IPS-11a (cell line): Measurements from ENCODE around the gene ATXN1.

Experiments used
- H3K4me3 ChIP-seq: one replicate; pipeline ENCODE4 v1.5.1; 2013; ENCODE audit warnings: low read depth, low read length, control low read depth

The ATXN1 gene

GRCh38 chr6:16346831-16347230, 414.4 kb downstream of the ATXN1 start:
- no peak overlapping the region for H3K4me3 ChIP-seq

GRCh38 chr6:16345449-16346330, 415.6 kb downstream of the ATXN1 start:
- no peak overlapping the region for H3K4me3 ChIP-seq

DNA sequence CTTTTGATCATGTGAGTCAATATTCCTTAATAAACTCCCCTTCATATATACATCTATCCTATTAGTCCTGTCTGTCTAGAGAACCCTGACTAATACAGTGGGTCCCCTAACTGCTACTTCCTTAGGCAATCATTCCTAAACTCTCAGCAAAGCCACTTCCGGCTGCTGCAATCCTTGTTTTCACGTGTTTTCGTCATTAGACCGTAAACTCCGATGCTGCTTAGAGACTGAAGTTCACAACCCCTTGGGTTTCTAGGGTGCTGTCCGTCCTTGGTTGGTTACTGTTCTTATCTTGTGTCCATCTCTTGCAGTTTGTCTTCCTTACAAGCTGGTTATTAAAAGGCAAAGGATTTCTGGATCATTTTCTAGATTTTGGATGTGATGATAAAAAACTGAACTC, 416.5 kb downstream of the ATXN1 start:
- no peak overlapping the region for H3K4me3 ChIP-seq

DNA sequence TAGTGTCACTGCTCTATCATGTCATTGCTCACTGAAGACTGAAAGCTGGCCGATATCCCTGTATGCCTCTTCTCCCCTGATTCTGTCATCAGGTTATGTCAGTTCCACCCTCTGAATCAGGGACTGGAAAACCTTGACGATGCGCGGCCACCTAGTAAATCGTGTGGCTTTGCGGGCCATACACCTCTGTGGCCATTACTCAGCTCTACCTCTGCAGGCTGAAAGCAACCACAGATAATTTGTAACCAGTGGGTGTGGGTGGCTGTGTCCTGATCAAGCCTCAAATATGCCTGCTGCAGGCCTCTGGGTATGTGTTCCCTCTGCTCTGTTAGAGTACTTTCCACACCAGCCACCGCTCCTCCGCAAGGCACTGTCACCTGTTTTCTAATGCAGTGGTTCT, 417.7 kb downstream of the ATXN1 start:
- H3K4me3 ChIP-seq: no peak overlapping the region

DNA sequence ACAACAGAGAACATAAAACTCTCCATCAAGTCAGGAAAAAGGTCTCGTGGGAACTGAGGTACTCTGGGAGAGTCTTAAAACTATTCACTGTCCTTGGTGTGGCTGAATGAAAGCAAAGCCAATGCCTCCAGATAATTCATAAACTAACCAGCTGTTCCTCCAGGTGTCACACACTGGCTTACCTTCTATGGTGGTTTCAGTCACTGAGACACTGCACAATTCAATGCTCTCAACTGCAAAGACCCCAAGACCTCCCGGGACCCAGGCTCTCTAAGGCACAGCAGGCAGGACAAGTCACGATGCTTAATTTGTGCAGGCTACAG, 422.0 kb downstream of the ATXN1 start:
- H3K4me3 ChIP-seq: no peak overlapping the region

- no peak overlapping the region for H3K4me3 ChIP-seq
Measured at GRCh38 chr6:16338577-16339264, 422.5 kb downstream of the ATXN1 start.

DNA sequence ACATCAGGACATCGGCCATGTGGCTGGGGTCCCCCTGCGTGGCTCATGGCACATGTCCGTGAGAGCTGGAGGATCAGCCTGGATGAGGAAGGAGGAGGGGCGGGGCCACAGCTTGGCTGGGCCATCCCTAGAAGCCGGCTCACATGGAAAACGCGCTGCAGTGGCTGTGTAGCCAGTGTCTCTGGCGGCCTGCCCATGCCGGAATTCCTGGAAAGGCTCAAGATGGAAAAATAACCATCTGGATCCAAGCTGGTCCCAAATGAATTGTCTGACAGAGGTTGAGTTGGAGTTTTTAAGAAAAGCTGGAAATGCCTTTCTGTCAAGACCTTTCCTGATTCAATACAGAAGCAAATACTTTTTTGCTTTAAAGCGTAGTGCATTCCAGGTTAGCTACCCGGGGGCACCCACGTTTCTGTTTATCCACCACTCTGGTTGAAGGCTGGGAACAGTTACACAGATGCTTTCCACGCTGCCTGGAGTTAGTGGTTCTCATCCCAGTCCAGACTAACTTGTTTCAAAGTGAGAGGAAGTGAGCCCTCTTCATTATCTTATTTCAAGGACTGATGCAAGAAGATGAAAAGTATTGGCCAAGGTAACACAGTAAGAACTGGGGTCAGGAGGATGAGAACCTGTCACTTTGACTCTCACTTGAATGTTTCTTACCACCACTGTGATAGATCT, 423.8 kb downstream of the ATXN1 start:
- no peak overlapping the region for H3K4me3 ChIP-seq

DNA sequence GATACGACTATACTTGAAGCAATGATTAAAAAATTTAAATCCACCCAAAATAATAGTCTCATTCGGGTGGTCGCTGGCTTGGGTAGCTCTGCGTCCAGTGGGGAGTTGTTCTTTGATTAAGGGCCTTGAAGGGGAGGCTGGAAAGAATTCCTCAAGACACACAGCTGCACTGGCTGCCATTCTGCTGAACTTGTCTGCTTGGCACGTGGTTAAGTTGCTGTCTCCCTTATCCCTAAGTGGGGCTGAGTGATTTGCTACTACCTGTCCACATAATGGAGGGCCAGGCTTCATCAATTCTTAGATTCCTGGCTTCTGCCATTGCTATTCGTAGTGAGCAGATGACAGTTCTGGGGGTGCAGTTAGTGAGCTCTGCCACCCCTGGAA, 424.4 kb downstream of the ATXN1 start:
- H3K4me3 ChIP-seq: no peak overlapping the region

DNA sequence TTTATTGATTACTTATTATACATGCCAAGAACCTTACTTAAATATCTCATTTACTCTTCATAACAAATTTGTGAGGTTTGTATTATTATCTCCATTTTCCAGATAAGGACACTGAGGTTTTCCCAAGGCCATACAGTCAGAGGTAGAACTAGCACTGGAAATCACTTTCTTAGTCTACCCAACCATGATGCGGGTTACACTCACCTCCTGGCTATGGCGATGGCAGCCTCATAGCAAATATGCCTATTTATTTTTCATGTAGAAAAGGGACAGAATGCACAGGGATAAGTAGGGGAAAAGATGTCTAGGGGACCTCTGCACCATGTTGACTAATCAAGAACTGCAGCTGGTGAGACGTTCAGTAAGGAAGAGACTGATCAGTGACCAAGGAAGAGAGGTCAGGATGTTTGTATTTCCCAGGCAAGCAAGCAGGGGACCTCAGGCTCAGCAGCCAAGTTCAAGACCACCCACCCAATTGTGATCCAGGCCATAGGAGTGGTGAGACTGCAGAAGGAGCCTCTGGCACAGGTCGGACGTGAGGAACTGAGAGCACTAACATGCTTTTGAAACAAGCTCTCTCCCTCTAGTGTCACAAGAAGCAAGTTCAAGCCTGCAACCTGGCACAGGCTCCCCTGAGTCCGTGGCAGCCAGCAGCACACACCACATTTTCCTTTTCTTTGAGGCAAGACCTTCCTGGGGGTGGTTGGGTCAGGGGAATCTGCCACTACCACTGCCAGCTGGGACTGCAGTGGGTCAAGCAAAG, 425.0 kb downstream of the ATXN1 start:
- H3K4me3 ChIP-seq: no peak overlapping the region

DNA sequence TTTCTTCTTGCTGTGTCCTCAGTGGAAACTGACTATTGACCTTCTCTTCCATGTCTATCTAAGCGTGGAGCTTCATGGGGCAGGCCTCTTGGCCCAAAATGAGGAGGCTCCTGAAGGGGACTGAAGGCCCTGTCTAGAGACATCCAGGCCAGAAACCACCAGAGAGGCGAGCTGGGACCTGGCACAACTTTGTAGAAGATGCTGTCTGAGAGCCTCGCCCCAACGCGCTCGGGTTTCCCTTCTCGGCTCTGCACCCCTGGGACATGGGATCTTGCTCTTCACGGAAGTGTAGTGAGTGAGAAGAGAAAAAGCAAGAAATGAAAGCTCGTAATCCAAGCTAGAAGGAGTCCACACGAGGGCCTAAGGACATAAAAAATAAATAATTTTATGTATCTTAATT, 426.1 kb downstream of the ATXN1 start:
- H3K4me3 ChIP-seq: no peak overlapping the region

DNA sequence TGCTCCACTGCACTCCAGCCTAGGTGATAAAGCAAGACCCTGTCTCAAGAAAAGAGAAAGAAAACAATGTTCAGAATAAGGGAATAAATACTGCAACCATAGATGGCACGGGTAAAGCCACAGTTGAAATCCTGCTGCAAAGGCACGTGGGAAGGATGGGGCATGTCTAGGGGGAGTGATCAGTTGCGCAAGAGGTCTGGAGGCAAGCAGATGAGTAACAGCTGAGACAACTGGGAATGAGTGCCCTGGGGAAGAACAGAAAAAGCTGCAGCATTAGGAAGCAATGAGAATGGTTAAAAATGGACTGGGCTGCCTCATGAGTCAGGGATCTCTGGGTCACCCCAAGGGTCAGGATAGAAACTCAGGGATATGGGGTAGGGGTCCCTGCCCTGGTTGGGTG, 426.6 kb downstream of the ATXN1 start:
- no peak overlapping the region for H3K4me3 ChIP-seq

- no peak overlapping the region for H3K4me3 ChIP-seq
Measured at GRCh38 chr6:16333580-16333979, 427.7 kb downstream of the ATXN1 start.

DNA sequence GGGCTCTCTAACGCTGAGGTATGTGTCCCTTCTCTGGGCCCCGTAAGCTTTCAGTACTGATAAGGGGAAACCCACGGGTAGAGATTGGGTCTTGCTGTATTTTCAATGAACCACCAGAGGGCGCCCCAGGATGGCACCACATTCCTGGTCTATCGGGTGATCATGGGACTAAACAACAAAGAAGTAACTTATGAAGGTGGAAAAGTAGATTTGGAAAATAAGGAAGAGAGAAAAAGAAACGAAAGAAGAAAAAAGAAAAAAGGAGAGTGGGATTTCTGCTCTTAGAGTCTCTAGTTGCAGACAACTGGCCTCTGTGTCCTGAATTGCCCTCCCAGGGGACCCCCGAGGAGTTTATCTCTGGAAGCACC, 429.1 kb downstream of the ATXN1 start:
- H3K4me3 ChIP-seq: no peak overlapping the region

DNA sequence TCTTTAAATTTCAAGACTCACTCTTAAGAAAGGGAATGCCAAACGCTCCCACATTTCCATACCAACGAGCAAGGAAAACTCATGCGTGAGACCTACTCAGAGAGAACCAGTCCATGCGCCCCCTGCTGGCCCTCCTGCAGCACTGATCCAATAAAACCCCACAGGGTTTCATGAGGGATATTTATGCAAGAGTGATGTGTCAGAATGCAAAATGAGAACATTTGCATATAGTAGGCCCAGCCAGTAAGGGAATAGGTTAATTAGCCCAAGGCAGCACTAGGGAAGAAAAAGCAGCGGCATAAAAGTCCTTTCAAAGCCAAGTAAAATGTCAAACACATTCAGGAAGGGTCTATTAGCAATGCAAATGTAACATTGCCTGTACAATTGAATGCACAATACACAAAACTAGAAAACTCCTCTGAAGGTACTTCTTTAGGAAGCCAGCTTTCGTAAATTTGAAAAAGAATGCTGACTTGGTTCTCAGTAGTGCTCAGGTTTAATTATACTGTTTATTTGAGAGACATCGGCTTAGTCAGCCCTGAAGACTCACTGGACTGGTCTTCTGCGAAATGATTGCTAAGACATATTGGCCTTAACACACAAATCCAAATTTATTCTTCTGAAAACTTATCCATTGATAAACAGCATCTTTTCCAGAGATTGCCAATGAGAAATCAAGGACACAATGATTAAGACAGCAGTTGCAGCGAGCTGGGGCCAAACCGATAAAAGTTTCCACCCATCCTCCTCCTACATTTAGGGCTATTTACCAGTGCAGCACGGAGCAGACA, 429.7 kb downstream of the ATXN1 start:
- no peak overlapping the region for H3K4me3 ChIP-seq

- H3K4me3 ChIP-seq: no peak overlapping the region
Measured at GRCh38 chr6:16329233-16329632, 432.0 kb downstream of the ATXN1 start.

GRCh38 chr6:16327777-16328325, 433.4 kb downstream of the ATXN1 start:
- H3K4me3 ChIP-seq: no peak overlapping the region

GRCh38 chr6:16326971-16327776, 434.1 kb downstream of the ATXN1 start:
- H3K4me3 ChIP-seq: no peak overlapping the region

DNA sequence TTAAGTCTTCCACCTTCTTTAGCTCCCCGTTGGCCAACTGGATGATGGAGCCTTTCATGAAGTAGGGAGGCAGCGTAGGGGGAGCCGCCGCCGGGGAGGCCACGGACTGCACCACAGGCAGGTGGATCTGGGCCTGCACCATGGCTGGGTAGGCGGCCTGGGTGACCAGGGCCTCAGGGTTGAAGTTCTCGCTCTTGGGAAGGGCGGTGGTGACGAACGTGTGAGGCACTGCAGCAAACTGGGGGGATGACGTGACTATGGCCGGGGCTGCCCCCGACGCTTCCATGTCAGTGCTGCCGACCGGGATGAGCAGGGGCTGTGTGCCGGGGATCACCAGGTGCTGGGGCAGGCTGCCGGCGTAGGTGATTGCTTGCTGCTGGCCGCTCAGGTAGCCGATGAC, 434.7 kb downstream of the ATXN1 start:
- no peak overlapping the region for H3K4me3 ChIP-seq

DNA sequence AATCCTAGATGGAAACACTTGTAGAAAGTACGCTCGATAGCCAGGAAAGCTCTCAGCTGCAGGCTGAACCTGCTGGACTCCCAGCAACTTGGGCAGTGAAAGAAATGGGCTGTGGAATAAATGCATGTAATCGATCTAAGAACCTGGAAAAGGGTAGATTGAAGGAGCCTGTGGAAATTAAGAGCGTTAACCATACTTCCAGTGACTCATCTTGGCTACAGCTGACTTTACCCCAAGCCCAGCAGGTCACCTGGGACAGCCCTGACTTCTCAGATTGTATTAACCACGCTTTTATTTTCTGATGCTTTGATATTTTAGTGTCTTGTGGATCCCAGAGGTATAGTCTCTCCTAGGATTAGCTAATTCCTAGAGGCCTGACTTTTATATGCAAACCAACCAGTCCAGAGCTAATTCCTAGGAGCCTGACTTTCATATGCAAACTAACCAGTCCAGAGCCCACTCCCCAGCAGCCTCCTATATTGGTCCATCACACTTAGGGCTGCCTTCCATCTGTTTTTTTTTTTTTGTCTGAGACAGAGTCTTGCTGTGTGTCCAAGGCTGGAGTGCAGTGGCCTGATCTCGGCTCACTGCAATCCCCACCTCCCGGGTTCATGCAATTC, 436.5 kb downstream of the ATXN1 start:
- H3K4me3 ChIP-seq: no peak overlapping the region
